NCI-H2227 (cell line): ENCODE results near the gene MEF2D.

Experiments used
- DNase-seq: peaks from one replicate; lab custom pipeline; 2025; ENCODE audit not compliant: unreplicated experiment; lab: John Stamatoyannopoulos, UW

MEF2D gene

DNA sequence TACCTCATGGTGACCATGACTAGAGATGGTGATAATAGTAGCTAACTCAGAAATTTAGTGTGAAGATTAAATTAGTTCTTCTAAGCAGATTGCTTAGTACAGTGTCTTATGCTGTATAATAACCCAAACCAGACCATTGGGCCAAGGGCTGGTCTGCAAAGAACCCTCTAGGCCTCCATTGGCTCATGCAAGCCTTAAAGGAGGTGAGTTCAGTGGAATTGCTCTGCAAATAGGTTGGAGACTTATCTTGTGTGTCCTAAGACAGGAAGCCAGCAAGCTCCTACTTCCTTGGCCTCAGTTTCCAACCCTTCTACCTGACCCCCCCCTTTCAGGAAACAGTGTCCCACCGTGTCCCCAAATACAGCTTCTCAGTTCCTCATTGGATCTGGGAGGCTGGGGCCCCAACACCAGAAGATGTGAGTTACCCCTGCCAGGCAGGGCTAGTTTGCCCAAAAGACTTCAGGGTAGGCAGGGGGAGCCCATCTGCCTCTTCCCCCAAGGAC lies 1.9 kb upstream of the MEF2D start:
- no peak for DNase-seq

DNA sequence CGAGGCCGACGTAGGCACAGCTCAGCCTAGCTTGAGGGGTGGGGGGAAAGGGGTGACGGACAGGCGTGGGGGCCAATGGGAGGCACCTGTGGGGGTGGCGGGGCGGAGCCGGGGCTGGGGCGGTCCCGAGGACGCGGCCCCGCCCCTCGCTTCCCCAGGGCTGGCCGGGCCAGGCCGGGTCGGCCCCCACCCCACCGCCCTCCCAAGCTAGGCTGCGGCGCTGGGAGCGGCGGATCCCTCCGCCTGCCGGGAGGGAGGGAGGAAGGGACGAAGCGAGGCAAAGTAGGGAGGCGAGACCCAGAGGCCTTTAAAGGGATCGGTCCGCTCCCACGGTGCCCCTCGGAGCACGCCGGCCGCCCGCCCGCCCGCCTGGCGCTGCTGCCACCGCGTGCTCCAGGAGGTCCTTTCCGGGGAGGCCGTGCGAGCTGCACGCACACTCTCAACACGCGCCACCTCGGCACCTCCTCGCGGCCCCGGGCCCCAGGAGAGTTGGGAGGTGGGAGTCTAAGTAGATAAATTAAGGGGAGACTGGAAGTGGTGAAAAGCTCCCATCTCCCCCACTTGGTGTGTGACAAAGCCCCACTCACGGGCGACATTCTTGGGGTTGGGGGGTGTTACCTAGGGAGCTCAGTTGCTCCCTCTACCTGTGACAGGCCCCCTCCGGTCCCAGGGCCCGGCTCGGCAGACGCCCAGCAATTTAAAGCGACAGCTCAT lies 375 bp upstream of the MEF2D start:
- DNase-seq = peak; percentile 97

DNA sequence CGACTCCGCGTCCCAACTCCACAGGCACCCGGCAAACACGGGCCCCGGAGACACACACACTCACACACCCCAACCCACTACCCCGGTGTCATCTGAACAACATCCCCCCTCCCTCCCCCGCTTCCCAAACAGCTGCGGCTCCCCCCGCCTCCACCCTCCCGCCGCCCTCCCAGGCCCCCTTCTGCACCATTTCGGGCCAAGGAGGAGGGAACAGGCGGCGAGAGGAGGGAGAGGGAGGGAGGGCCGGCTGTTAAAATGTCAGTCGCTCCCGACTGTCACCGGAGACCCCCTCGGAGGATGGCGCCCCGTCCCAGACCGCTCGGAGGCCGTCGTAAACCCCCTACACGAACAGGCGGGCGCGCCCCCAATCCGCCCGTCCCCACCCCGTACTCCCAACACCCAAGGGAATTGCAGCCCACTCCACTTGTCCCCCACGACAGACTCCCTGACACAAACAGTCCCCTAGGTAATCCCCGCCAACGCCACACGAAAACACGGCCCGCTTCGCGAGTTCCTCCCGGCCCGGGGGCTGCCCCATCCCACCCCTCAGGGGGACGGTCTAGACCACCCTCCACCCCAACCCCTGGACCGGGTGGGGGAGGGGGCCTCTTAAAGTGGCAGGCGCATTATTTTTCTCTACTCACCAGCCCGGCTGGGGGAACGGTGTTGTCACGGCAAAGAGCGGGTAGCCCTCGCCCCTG lies 583 bp downstream of the MEF2D start:
- peak; percentile 60 for DNase-seq

DNA sequence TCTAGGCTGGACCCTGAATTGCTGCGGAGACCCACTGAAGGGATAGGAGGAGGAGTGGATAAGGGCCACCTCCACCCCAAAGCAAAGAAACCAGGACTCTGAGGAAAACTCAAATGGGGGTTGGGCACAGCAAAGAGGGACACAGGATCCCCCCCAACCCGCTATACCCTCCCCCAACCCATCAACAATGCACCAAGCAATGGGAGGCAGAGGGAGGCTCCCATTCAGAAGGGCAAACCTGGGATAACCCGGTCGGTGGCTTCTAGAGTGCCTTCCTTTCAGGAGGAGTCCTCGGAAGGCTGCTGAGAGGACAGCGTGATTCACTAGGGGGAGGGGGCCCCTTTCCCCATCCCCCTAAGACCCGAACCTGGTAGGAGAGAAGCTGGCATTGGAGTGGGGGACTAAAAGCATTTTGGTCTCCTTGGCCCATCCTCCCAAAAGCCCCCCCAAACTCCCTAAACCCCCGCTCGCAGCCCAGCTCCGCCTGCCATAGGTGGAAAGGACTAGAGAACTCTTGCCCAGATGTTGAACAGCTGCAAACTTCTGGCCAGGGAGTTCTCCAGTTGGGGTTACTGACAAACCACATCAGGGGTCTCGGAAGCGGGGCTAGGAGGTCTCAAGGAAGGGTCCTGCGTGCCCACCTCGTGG lies 1.3 kb downstream of the MEF2D start:
- no peak for DNase-seq

DNA sequence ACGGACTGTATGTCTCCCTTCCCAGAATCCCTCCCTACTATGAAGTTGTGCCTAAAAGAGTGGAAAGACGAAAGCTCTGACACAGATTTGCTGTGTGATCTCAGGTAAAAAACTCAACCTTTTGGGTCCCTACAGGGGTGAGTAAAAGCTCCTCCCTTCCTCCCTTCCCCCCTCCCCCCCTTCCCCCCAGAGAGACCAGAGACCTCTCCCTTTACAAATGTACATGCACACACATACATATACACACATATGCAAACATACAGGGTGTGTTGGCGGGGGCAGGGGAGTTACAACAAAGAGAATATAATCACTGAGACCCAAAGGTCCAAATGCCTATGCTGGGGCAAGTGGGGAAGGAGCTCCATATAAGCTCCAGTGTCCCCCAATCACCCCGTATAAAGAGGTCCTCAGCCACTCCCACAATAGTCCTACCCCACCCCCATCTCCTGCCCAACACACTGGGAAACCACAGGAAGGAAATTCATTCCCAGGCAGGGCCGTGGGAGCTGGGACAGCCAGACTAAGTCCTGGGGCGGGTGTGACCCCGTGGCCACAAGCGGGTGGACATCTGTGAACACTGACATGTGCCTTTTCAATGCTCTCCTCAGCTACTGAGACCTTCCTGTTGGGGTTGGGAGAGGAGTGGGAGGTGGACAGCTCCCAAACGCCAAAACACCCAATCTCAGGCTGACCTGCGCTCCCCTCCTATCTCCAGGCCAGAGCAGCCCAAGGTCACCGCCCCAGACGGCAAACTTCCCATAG lies 2.0 kb downstream of the MEF2D start:
- DNase-seq = no peak

DNA sequence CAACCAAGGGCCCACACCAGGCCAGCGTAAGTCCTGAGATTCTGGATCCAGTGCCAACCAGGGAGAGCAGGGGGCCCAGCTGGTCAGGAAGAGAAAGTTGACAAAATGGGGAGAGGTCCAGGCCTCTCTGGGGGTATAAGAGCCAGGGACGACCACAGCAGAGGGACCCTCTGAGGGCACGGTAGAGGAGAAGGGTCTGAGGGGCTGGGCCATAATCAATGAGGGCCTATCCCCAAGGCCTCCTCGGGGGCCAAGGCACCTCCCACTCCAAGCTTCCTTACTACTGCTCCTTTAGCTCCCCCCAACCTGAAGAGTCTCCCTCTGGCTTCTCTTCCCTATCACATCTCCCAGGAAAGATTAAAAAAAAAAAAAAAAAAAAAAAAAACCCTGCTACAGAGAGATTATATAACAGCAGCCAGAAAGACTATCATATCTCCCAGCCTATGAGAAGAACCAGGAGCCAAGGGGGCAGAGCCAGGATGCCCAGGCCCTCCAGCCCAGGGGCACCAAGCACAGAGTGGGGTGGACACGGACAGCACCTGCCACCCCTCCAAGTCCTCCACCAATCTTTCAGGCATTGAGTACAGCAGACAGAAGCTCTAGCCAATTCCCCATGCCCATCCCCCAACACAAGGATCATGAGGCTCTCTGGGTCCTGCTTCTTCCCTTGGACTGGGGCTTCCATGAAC lies 2.7 kb downstream of the MEF2D start:
- DNase-seq = peak; percentile 14

DNA sequence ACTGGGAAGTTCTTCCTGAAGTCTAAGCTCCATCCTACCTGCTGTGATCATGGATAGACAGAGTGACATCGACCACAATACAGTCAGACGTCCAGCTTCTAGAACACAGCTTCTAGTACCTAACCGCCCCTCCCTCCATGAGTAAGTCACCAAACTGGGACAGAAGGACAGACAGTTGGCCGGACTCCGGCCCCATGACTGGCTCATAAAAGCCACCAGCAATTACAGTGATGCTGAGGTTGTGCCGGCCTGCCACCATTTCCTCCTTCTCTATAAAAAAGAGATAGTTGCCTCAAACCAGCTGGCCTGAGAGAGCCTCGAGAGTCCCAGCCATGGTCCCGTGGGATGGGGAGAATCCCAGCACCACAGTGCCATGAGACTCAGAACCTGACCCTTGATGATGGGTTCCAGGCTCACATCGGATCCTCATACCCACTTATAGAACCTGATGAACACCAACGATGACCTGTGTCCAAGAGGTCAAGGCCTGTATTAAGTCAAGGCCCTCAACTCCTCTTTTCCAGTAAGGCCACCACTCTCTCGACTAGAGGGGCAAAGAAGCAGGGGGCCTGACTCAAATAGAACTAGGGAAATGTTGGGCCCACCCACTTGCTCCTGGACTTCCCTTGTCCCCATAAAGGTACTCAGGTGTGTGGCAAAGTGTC lies 3.4 kb downstream of the MEF2D start:
- no peak for DNase-seq

DNA sequence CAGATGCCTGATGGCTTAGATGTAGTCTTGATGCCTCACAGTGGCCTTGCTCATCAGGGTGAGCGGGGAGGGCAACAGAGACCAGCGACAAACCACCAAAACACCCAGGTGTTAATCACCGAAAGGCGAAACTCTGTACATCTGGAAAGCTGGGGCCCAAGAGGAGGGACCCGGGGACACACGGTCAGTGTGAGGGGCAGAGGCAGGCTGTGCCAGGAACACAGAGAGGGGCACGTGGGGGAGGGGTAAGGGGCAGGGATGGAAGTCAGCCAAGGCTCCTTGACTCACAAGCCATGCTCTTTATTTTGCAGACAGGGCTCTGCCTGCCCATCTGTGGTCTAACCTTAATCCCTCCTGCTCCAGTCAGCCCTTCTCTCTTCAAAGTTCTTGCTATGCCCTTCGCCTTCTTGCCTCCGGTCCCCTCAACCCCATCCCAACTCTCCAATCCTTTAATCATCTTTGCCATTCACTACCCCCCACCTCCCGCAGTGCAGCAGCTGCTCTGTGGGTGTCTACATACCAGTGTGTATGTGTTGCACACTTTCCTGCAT lies 4.3 kb downstream of the MEF2D start:
- DNase-seq = no peak

DNA sequence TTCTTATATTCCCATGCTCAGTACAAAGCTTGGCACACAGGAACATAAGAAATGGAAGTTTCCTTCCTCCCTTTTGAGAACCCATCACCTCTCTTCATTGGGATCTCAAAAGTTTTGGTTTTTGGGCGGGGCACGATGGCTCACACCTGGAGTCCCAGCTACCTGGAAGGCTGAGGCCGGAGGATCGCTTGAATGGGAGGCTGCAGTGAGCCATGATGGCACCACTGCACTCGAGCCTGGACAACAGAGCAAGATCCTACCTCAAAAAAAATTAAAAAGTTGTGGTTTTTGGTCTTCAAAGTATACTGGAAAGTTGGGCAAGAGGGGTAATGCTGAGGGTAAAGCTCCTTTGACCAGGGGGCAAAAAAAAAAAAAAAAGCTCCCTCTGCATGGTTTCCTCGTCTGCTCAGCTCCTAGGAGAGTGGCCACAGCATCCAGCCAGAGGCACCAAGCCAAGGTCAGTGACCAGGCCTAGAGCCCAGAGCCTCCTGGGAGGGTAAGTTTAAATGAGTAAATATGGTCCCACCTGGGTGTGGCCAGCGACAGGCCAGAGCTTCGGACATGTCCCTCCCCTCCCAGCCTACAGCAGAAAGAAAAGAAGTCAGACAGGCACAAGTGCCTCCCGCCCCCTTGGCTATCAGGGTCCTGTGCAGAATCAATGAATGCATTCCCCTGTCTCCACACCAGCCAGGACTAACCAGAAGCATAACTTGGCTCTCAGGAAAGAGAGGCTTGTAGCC lies 5.0 kb downstream of the MEF2D start:
- DNase-seq = no peak

DNA sequence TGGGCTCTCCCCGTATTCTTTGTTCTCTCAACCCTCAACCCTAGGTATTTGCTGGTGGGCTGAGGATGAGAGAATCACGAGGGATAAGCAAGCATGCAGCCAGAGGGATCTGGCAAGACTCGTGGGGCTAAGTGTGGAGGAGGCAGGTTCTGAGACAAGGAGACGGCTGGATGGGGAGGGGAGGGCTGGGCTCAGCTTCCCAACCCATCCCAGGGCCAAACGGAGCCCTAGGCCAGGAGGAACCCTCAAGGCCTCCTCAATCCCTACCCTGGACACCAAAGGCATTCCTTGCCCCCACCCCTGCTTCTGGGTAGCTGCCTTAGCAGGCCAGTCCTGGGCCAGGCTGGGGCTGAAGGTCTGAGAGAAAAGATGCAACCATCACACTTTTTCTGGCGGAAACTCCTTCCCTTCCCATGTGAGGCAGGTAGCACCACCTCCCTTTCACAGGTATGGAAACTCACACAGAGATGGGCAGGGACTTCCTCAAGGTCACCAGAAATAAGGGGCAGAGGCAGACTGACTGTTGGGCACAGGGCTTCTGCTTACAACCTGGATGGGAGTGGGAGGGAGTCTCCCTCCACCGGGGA lies 6.2 kb downstream of the MEF2D start:
- no peak for DNase-seq

DNA sequence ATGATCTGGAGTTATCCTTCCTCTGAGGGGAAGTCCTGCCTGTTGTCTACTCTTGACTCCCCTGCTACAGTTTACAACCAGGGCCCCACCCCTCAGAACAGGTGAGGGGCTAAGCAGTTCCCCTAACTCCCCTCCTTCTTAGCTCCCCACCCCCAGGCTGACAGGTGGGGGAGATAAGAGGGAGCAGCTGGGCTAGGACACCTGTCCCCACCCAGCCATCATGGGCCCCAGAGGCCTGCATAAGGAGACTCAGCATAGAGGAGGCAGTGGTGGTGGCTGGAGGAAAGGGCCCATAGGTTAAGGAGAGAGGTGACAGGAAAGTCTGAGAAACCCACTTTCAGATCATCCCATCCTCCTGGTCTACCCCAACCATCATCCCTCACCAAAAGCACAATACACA lies 6.8 kb downstream of the MEF2D start:
- DNase-seq = no peak

DNA sequence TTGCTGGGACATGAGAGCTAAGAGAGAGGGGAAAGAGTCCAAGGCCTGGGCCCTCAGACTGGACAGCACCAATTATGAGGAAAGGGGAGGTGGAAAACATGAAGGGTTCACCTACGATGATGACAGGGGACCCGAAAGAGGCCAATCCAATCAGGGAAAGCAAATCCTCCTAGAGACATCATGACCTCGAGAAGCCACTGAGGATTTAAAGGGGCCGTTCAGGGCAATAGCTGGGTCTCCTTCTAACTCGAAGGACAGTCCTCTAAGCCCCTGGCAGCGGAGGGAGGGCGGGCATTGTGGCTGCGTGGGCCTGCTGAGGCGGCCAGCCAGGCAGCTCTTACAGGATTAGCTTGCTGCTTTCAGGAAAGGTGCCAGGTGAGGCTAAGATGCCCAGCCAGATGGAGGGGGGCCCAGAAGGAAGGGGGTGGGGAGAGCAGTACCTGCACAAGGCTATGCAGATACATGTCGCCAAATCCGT lies 7.4 kb downstream of the MEF2D start:
- DNase-seq = no peak

DNA sequence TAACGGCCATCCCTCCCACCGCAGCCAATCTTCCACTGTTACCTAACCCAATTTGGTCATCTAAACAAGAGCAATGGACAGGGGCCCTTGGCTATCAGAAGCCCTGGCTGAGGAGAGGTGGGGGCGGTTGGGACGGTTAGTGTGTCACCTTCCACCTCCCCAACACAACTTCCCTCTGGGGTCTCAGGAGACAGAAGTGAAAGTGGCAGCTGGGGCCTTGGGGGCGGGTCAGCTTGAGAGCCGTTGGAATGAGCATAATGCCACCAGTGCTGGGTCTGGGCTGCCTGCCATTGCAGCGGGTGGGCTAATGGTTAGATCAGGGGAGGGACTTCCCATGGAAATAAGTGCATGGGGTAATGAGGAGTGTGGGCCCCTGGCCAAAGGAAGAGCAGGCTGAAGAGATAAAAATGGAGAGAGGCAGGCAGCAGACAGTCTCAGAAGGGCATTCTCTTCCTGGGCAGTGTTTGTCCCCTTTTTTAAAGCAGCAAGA lies 7.9 kb downstream of the MEF2D start:
- DNase-seq = no peak

DNA sequence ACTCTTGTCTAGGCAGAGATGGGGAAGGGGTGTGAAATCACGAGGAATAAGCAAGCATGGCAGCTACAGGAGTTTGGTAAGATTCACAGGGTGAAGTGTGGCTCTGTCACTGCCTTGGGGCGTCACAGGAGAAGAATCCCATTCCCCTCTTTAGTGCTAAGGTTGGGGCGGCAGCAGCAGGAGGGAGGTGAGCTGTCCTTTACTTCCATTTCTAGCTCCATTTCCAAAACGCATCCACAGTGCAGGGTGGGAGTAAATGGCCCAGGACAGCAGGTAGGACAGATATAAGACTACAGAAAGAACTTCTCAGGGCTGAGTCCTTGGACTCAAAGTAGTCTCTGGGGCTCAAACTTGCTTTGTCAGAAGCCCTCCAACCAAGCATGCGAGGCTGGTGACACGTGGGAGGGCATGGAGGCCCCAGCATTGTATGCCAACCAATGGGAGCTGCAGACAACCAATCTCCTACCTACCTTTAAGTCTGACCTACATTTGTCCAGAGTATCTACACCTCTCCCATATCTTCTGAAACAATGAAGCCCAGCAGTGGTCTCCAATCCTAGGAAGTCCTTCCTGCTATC lies 8.5 kb downstream of the MEF2D start:
- DNase-seq = no peak

DNA sequence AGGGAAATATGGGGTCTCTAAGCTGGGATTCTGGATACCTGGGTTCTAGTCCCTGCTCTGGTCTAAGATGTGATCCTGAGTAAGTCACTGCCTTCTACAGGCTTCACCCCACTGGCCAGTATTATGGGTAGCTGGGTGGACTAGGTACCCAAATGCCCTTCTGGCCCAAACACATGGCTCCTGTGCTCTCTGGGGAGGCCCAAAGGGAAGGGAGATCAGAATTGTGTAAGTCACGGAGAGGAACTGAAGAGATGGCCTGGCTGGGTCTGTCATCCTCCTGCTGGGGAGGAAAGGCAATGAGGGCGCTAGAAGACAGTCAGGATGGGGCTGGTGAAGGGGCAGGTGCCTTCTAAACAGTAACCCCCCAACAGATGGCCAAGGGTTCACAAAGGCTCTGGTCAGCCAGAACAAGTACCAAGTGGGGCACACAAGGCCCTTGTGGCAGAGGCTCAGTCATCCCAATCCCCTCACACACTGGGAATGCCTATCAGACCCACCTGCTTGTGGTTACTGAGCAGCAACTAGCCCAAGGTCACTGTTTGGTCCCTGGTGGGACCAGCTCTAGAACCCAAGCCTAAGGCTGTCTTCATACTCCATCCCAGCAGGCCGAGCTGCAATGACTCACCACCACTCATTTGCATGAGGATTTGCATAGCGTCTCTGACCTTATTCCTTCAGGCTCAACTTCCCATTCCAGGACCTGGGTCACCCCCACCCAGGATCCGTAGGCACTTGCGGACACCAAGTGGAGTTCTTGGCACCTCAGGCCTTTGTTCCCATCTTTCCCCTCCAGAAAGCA lies 9.2 kb downstream of the MEF2D start:
- no peak for DNase-seq

DNA sequence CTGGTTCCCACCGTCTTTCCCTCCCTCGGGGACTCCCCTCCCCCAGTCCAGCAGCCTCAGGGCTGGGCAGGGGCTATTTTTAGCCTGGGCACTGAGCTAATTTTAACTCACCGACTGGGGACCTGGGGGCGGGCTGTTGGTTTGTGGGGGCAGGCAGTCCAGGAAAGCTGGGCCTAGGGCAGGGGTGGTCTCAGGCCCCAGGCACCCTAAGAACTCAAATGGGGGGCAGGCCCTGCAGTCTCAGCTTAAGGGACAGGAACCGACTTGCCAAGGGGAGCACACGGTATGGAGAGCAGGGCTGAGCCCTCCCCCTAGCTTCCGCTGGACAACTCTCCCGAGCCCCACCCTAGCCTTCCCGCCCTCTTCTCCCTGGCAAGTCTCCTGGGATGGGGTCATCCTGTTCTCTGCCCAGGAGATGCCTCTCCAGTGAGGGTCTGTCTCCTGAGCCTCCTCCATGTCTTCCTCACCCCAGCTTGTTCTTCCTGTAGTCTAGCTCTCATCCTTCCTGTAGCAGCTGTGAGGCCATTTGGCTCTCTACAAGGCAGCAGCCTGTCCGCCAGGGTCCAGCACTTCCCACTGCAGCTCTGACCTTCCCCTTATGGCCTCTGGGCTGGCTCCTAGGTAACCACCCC lies 10.1 kb downstream of the MEF2D start:
- DNase-seq = peak; percentile 67

DNA sequence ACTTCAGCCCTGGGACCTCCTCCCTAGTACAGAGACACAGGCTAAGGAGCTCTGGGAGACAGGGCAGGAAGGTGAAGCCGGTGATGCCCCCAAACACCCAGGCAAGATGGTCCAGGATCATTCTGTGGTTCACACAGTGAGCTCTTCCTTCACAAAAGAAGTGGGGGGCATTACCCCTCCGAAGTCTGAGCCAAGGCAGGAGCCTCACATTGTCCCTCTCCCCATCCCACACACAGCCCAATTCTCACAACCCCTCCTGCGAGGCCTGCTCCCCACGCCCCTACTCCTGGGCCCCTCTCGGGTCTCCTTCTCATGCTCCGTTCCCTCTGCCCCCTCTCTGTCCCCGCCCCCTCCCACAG lies 10.7 kb downstream of the MEF2D start:
- DNase-seq = no peak
